Neural cell (in vitro differentiated cells): ENCODE data around the gene IGFL2.

Experiments
- CTCF ChIP-seq: fragments of 450-650 bp; IDR thresholded peaks from 2 replicates; pipeline ENCODE4 v1.5.1; 2014; ENCODE audit warnings: antibody characterized with exemption, mild to moderate bottlenecking, moderate library complexity; ENCODE audit not compliant: poor library complexity, severe bottlenecking
- EP300 ChIP-seq: fragments of 450-650 bp; conservative IDR thresholded peaks from 2 replicates; pipeline ENCODE4 v1.6.1; 2014; ENCODE audit warnings: antibody characterized with exemption, mild to moderate bottlenecking, moderate library complexity; ENCODE audit not compliant: poor library complexity, severe bottlenecking
- POLR2AphosphoS5 ChIP-seq: IDR thresholded peaks from 2 replicates; pipeline ENCODE4 v1.6.1; 2012
- RAD21 ChIP-seq: fragments of 450-650 bp; conservative IDR thresholded peaks from 2 replicates; pipeline ENCODE4 v1.6.1; 2014; ENCODE audit warnings: antibody characterized with exemption, mild to moderate bottlenecking, moderate library complexity
- REST ChIP-seq: IDR thresholded peaks from 2 replicates; pipeline ENCODE4 v1.6.1; 2012; ENCODE audit warnings: borderline replicate concordance
- TAF1 ChIP-seq: IDR thresholded peaks from 2 replicates; pipeline ENCODE4 v1.6.1; 2012; ENCODE audit warnings: low read depth

GRCh38 chr19:46197314-46198070 is 49.5 kb downstream of the IGFL2 start:
- TF ChIP-seq POLR2AphosphoS5 (no peak), TAF1 (no peak), CTCF (no peak), REST (no peak), EP300 (no peak), RAD21 (no peak)
